HFF-Myc (cell line): ENCODE measurements around the gene RGS19.

ENCODE experiments used
- DNase-seq: peaks from one replicate; pipeline ENCODE4 v3.0.0-alpha.2; 2011; ENCODE audit warnings: low read depth; ENCODE audit errors: extremely low read depth
- H3K4me3 ChIP-seq: replicated peaks from 2 replicates; pipeline ENCODE4 v1.5.1; 2011; ENCODE audit warnings: low read depth, mild to moderate bottlenecking, control low read depth, low read length
- TF ChIP-seq, protein P1 (sequence below): IDR thresholded peaks from 2 replicates; pipeline ENCODE4 v1.5.1; 2012; ENCODE audit warnings: mild to moderate bottlenecking, low read depth, low read length, control low read depth; ENCODE audit errors: missing control alignments

Gene RGS19

DNA sequence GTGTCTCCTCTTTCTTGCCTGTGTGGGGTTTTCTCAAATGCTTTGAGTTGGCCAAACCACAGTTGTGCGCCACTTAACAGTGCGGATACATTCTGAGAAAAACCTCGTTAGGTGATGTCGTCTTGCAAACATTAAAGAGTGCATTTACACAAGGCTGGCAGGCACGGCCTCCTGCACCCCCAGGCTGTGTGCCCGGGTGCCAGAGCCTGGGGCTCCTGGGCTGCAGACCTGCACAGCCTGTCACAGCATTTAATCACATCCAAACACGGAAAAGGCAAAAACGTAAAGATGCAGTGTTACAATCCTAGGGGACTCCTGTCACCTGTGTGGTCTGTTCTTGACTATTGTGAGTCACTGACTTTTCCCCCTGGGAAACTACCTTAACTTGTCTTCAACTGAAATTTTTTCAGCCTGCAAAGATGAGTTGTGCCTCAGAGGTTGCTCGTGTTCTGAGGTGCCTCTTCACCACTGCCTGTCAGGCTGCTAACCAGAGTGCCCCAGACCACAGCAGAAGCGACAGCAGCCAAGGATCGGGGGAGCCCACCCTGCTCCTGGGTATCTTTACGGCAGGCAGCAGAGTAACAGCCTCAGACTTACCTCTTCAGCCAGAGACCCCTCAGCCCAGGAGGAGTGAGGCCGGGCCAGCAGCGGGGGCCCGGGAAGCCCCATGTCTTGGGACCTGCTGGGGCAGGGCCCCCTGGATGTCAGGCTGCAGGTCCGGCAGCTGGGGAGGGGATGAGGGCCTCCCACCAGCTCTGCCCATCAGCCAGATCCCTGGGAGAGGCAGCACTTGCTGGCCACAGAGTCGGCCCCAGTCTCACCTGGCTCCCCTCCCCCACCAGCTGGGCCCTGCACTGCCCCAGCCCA is 44.0 kb downstream of the RGS19 start:
- H3K4me3 ChIP-seq = no peak overlapping the region
- DNase-seq = no peak
- TF ChIP-seq, protein P1, sequence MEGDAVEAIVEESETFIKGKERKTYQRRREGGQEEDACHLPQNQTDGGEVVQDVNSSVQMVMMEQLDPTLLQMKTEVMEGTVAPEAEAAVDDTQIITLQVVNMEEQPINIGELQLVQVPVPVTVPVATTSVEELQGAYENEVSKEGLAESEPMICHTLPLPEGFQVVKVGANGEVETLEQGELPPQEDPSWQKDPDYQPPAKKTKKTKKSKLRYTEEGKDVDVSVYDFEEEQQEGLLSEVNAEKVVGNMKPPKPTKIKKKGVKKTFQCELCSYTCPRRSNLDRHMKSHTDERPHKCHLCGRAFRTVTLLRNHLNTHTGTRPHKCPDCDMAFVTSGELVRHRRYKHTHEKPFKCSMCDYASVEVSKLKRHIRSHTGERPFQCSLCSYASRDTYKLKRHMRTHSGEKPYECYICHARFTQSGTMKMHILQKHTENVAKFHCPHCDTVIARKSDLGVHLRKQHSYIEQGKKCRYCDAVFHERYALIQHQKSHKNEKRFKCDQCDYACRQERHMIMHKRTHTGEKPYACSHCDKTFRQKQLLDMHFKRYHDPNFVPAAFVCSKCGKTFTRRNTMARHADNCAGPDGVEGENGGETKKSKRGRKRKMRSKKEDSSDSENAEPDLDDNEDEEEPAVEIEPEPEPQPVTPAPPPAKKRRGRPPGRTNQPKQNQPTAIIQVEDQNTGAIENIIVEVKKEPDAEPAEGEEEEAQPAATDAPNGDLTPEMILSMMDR = no peak

DNA sequence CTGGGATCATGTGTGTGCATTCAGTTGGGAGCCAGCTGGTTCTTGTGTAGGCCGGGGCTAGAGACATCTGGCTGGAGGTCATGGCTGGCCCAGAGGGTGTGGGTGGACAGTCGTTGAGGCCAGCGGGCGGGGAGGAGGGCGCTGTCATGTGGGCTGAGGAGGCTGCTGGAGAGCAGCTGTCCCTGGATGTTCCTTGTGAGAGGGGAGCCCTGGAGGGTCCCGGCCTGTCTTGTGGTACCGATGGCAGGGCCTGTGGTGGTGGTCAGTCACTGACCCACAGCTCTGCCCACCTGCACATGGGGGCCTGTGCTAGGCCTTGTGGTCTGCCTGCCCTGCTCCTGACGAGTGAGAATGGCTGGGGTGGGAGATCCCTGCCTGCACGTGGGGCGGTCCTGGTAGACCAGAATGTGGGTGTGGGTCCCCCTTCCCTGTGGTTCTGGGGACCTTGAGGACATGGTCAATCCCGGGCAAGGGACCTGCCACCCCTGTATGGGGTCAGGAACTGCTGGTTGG is 45.3 kb downstream of the RGS19 start:
- TF ChIP-seq, protein P1 = no peak
- H3K4me3 ChIP-seq = no peak overlapping the region
- DNase-seq = no peak

DNA sequence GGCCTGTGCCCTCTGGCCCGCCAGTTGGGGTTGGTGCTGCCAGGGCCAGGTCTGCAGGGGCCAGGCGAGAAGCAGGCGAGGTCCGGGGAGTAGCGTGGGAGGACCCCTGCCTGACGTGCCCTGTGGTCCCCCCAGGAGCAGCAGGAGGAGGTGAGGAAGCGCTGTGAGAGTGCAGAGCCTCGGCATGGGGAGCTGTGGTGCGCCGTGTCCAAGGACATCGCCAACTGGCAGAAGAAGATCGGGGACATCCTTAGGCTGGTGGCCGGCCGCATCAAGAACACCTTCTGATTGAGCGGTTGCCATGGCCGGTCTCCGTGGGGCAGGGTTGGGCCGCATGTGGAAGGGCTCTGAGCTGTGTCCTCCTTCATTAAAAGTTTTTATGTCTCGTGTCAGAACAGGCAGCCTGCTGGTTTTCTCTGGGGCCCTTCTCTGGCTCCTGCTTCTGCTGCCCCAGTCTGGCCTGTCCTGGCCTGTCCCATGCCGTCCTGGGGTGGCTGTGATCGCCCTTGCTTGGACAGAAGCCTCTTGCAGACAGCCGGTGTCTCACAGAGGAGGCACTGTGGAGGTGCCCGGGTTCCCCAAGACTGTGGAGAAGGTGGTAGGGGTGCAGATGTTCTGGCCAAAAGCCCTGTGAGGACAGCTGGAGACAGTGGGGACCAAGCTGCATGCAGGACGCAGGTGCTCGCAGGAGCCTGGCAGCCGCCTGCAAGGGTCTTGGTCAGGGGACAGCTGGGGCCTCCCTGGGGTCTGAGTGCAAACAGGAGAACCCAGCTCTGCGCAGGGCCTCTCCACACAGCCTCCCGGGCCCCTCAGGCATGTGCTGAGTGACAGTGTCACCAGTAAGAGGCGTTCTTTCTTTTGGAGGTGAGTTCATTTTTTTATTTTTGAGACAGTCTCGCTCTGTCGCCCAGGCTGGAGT is 46.4 kb downstream of the RGS19 start:
- TF ChIP-seq, protein P1 = no peak
- H3K4me3 ChIP-seq = no peak overlapping the region
- no peak for DNase-seq

- no peak overlapping the region for H3K4me3 ChIP-seq
- DNase-seq = no peak
- TF ChIP-seq, protein P1 = no peak
Measured at GRCh38 chr20:64031822-64032314, 47.5 kb downstream of the RGS19 start.

DNA sequence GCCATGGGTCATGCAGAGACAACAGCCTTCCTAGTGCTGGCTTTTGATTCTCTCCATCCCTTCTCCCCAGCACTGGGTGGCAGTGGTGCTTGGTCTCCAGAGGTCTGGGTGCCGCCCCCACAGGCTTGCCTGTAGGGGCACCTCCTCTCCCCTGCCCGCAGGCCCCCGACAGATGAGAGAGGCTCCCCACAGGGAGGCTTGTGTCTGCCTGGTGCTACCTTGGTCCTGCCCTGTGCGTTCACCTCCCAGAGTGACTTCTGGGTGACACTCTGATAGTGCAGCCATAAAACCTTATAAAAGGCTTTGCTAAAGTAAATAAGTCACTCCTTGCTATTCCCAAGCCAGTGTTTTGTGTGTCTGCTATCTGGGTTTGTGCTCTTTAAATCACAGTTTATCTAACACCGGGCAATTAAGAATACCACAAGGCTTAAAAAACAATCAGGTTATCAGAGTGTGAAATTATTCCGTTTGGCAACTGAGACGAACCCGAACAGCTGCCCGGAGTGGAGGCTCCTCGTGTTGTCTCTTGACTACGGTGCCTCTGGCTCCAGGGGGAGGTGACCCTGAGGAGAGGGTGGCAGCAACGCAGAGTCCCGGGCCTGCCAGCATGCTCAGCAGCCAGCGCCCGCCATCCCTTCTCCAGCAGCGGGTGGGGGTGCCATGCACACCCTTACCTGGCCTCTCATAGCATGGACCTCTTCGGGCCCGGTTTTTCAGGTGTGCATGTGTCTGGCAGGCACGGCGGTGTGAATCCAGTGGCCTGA is 48.8 kb downstream of the RGS19 start:
- DNase-seq = no peak
- no peak overlapping the region for H3K4me3 ChIP-seq
- TF ChIP-seq, protein P1 = no peak
